Measurements from ENCODE around the gene TAS2R13. TPM values are rescaled to one million over a fixed set of nuclear protein-coding genes. Genes with fewer than 3 reads are reported as not detected.

The TAS2R13 gene
- total RNA-seq, 2 experiments from 2014 or later, result 1.0 to 1.1 TPM

DNA sequence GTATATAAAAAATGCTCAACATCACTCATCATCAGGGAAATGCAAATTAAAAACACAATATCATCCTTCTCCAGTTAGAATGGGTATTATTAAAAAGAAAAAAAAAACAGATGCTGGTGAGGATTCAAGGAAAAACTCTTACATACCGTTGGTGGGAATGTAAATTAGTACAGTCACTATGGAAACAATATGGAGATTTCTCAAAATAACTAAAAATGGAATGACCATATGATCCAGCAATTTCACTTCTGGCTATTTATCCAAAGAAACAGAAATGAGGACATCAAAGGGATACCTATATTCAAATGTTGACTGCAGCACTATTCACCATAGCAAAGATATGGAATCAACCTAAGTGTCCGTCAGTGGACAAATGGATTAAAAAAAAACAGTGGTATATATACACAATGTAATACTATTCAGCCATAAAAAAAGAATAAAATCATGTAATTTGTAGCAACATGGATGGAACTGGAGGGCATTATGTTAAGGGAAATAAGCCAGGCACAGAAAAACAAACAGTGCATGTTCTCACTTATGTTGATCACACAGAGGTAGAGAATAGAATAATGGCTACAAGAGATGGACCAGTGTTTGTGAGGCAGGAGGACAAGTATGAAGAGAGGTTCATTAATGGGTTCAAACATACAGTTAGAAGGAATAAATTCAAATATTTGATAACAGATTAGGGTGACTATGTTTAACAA, 45.7 kb downstream of the TAS2R13 start:
- ChIA-PET POLR2A (no interaction called here), CTCF (no interaction called here)
- no peak overlapping the region for H3K4me3 Mint-ChIP-seq
- H3K4me1 Mint-ChIP-seq (ENCODE audit: low read depth), result no peaks in the 10 kb centered on the region
- peaks cover 22% of the 10 kb centered on the region for H3K9me3 Mint-ChIP-seq (ENCODE audit: insufficient read depth)
- H3K27me3 Mint-ChIP-seq (ENCODE audit: low read depth), result no peaks in the 10 kb centered on the region
- H3K36me3 Mint-ChIP-seq (ENCODE audit: low read depth), result peaks cover 21% of the 10 kb centered on the region
- ATAC-seq (no peak), DNase-seq (no peak)
- no peak overlapping the region for H3K27ac Mint-ChIP-seq

DNA sequence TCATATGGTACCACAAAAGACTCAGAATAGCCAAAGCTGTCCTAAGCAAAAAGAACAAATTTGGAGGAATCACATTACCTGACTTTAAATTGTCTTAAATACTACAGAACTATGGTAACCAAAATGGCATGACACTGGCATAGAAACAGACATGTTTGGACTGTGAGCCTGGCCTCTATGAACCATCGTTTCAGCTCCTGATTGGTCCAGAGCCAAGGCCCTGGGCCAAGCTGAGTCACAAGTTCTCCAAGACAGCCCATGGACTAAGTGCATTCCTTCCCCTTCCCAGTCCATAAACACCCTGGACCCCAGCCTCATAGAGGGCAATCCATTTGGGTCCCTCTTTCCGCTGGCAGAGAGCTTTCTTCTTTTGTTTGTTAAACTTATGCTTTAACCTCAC, 48.0 kb downstream of the TAS2R13 start:
- no peak overlapping the region for H3K4me3 Mint-ChIP-seq
- H3K27ac Mint-ChIP-seq, result no peak overlapping the region
- peaks cover 34% of the 10 kb centered on the region for H3K9me3 Mint-ChIP-seq (ENCODE audit: insufficient read depth)
- ChIA-PET CTCF (no interaction called here), POLR2A (no interaction called here)
- H3K36me3 Mint-ChIP-seq (ENCODE audit: low read depth), result peaks cover 41% of the 10 kb centered on the region
- no peaks in the 10 kb centered on the region for H3K4me1 Mint-ChIP-seq (ENCODE audit: low read depth)
- DNase-seq, result no peak
- no peaks in the 10 kb centered on the region for H3K27me3 Mint-ChIP-seq (ENCODE audit: low read depth)
- no peak for ATAC-seq

Other genes with a start within 250 kb of the TAS2R13 start
- gene STYK1, start 235.5 kb downstream of the TAS2R13 start, total RNA-seq, result 1 to 10 TPM; 5.3 to 5.9 TPM
- 10 to 100 TPM; 85.4 to 91.9 TPM for gene YBX3, start 186.2 kb downstream of the TAS2R13 start, total RNA-seq
- not detected for gene TAS2R7, start 106.9 kb downstream of the TAS2R13 start, total RNA-seq
- not detected for gene TAS2R8, start 102.3 kb downstream of the TAS2R13 start, total RNA-seq
- not detected for gene TAS2R9, start 99.4 kb downstream of the TAS2R13 start, total RNA-seq
- not detected for gene TAS2R10, start 83.2 kb downstream of the TAS2R13 start, total RNA-seq
- 1 to 10 TPM; 1.3 to 2.9 TPM for gene PRR4, start 60.1 kb downstream of the TAS2R13 start, total RNA-seq
- gene PRH1, start 25.3 kb downstream of the TAS2R13 start, total RNA-seq, result 10 to 100 TPM; 21.3 to 21.4 TPM
- not detected for gene PRH2, start 19.7 kb upstream of the TAS2R13 start, total RNA-seq
- gene TAS2R14, start 29.7 kb upstream of the TAS2R13 start, total RNA-seq, result 1 to 10 TPM; 2.1 to 2.4 TPM
- gene TAS2R50, start 77.3 kb upstream of the TAS2R13 start, total RNA-seq, result 1 to 10 TPM in 1 of 2 experiments, under 1 TPM in 1; 0.95 to 1.4 TPM
- 1 to 10 TPM; 1.9 to 2.2 TPM for gene TAS2R20, start 88.7 kb upstream of the TAS2R13 start, total RNA-seq
- 1 to 10 TPM; 1.9 to 2.1 TPM for gene TAS2R19, start 113.1 kb upstream of the TAS2R13 start, total RNA-seq
- gene TAS2R31, start 121.8 kb upstream of the TAS2R13 start, total RNA-seq, result 1 to 10 TPM; 2.2 to 3.0 TPM
- gene TAS2R46, start 152.7 kb upstream of the TAS2R13 start, total RNA-seq, result 1 to 10 TPM; 1.4 to 1.5 TPM
- gene TAS2R43, start 182.8 kb upstream of the TAS2R13 start, total RNA-seq, result 1 to 10 TPM in 1 of 2 experiments, under 1 TPM in 1; 0.73 to 1.1 TPM
- 1 to 10 TPM; 3.2 to 3.5 TPM for gene TAS2R30, start 225.1 kb upstream of the TAS2R13 start, total RNA-seq

Data from activated CD8-positive, alpha-beta T cell treated with anti-CD3 and anti-CD28 coated beads, Interleukin-2, amount 10 ng/mL, durations not matched to agents 7 days and 5 days (primary cell).